HEK293T (cell line): ENCODE data around the gene P2RY1.

Source experiments
- CTCF ChIA-PET: fragments of 350-600 bp; formaldehyde crosslinking; extraction: SDS; loops from one replicate; lab custom pipeline; 2021; ENCODE audit warnings: antibody characterized with exemption, inconsistent platforms; lab: Yijun Ruan, JAX
- POLR2A ChIA-PET: fragments of 350-600 bp; formaldehyde crosslinking; extraction: SDS; loops from one replicate; lab custom pipeline; 2020; ENCODE audit warnings: antibody characterized with exemption, inconsistent platforms; lab: Yijun Ruan, JAX
- DNase-seq: peaks from one replicate; pipeline ENCODE4 v3.0.0; 2012; ENCODE audit warnings: mixed read lengths; ENCODE audit errors: extremely low spot score
- ARNT ChIP-seq: fragments of 450-650 bp; IDR thresholded peaks from 2 replicates; pipeline ENCODE4 v1.6.1; 2017; ENCODE audit warnings: mild to moderate bottlenecking
- BHLHE40 ChIP-seq: fragments of 450-650 bp; IDR thresholded peaks from 2 replicates; pipeline ENCODE4 v1.6.1; 2016; ENCODE audit warnings: mild to moderate bottlenecking, moderate library complexity, borderline replicate concordance
- CTBP1 ChIP-seq: fragments of 450-650 bp; IDR thresholded peaks from 2 replicates; pipeline ENCODE4 v1.6.1; 2016; ENCODE audit warnings: borderline replicate concordance
- ELF4 ChIP-seq: fragments of 450-650 bp; IDR thresholded peaks from 2 replicates; pipeline ENCODE4 v1.6.1; 2017; ENCODE audit warnings: antibody characterized with exemption
- FOXA1 ChIP-seq: fragments of 450-650 bp; IDR thresholded peaks from 2 replicates; pipeline ENCODE4 v1.6.1; 2016; ENCODE audit warnings: mild to moderate bottlenecking
- FOXK2 ChIP-seq: fragments of 450-650 bp; IDR thresholded peaks from 2 replicates; pipeline ENCODE4 v1.6.1; 2016; ENCODE audit warnings: mild to moderate bottlenecking
- FOXM1 ChIP-seq: fragments of 450-650 bp; IDR thresholded peaks from 2 replicates; pipeline ENCODE4 v1.6.1; 2017; ENCODE audit warnings: mild to moderate bottlenecking, borderline replicate concordance
- HDGF ChIP-seq: fragments of 450-650 bp; IDR thresholded peaks from 2 replicates; pipeline ENCODE4 v1.6.1; 2017; ENCODE audit warnings: antibody characterized with exemption, borderline replicate concordance
- L3MBTL2 ChIP-seq: fragments of 450-650 bp; conservative IDR thresholded peaks from 2 replicates; pipeline ENCODE4 v1.6.1; 2016; ENCODE audit warnings: mild to moderate bottlenecking
- LEF1 ChIP-seq: fragments of 450-650 bp; IDR thresholded peaks from 2 replicates; pipeline ENCODE4 v1.6.1; 2017; ENCODE audit warnings: mild to moderate bottlenecking, borderline replicate concordance
- NFRKB ChIP-seq: fragments of 450-650 bp; IDR thresholded peaks from 2 replicates; pipeline ENCODE4 v1.6.1; 2016; ENCODE audit warnings: mild to moderate bottlenecking, moderate library complexity
- PKNOX1 ChIP-seq: fragments of 450-650 bp; IDR thresholded peaks from 2 replicates; pipeline ENCODE4 v1.6.1; 2016
- SP1 ChIP-seq: fragments of 450-650 bp; IDR thresholded peaks from 2 replicates; pipeline ENCODE4 v1.6.1; 2017
- SUZ12 ChIP-seq: fragments of 450-650 bp; IDR thresholded peaks from 2 replicates; pipeline ENCODE4 v1.6.1; 2016; ENCODE audit warnings: mild to moderate bottlenecking
- TARDBP ChIP-seq: fragments of 450-650 bp; IDR thresholded peaks from 2 replicates; pipeline ENCODE4 v1.6.1; 2016
- ZNF384 ChIP-seq: fragments of 450-650 bp; IDR thresholded peaks from 2 replicates; pipeline ENCODE4 v1.6.1; 2016

Gene P2RY1

GRCh38 chr3:152834776-152835600 lies at the start of gene P2RY1:
Gene P2RY1 (plus strand): TSS chr3:152835131. CDS start chr3:152835783, 652 bp downstream.
- DNase-seq: peak; percentile 78
- POLR2A ChIA-PET: interaction anchor here (0.5 to 1.6 kb wide), 5 partner anchors 11 to 555 kb away, joined by 3 to 11 read pairs (median 3); no protein-coding TSS in a partner anchor
- CTCF ChIA-PET: interaction anchor here (0.6 kb wide), 4 partner anchors 9 to 1314 kb away, joined by 3 to 5 read pairs (median 4); no protein-coding TSS in a partner anchor
- 0 out of 2 replicates have a peak, but pooled peaks have one; percentile 30 for TF ChIP-seq CTBP1
- TF ChIP-seq ELF4: peak; percentile 39; the same call in 1 of the 2 replicates
- peak; percentile 91 for TF ChIP-seq L3MBTL2
- no peak for TF ChIP-seq TARDBP

- POLR2A ChIA-PET: no interaction called here
- DNase-seq: no peak
- CTCF ChIA-PET: no interaction called here
- TF ChIP-seq HDGF (no peak), SP1 (no peak), FOXM1 (no peak), TARDBP (no peak), FOXK2 (no peak), LEF1 (no peak), ARNT (no peak), NFRKB (no peak), CTBP1 (no peak), SUZ12 (no peak), FOXA1 (no peak), ZNF384 (no peak), L3MBTL2 (no peak), ELF4 (no peak)
Observed at GRCh38 chr3:152786977-152787681, 47.8 kb upstream of the P2RY1 start.

- POLR2A ChIA-PET: no interaction called here
- CTCF ChIA-PET: no interaction called here
Observed at GRCh38 chr3:152790651-152791387, 44.1 kb upstream of the P2RY1 start.

GRCh38 chr3:152793969-152794368 lies 41.0 kb upstream of the P2RY1 start:
- CTCF ChIA-PET: interaction anchor here (0.6 to 0.8 kb wide), 2 partner anchors 14 to 34 kb away, joined by 3 read pairs; no protein-coding TSS in a partner anchor
- POLR2A ChIA-PET: no interaction called here
- TF ChIP-seq HDGF (no peak), FOXA1 (no peak), L3MBTL2 (no peak), ARNT (no peak), SUZ12 (no peak), SP1 (no peak), TARDBP (no peak), FOXM1 (no peak)
- DNase-seq: no peak

More at GRCh38 chr3:152790651-152791387, 44.1 kb upstream of the P2RY1 start:
- TF ChIP-seq FOXK2: no peak
- no peak for TF ChIP-seq HDGF
- no peak for TF ChIP-seq PKNOX1
- TF ChIP-seq FOXA1: no peak
- no peak for TF ChIP-seq LEF1
- TF ChIP-seq SUZ12: no peak
- TF ChIP-seq SP1: no peak
- no peak for TF ChIP-seq ZNF384
- no peak for DNase-seq

- ChIA-PET POLR2A (no interaction called here), CTCF (no interaction called here)
- no peak for DNase-seq
- TF ChIP-seq CTBP1: no peak
- TF ChIP-seq SP1: no peak
Observed at GRCh38 chr3:152797751-152798432, 37.0 kb upstream of the P2RY1 start.

GRCh38 chr3:152811974-152812760 lies 22.8 kb upstream of the P2RY1 start:
- DNase-seq: no peak
- ChIA-PET CTCF (no interaction called here), POLR2A (no interaction called here)
- TF ChIP-seq HDGF (no peak), LEF1 (no peak), FOXK2 (no peak), ARNT (no peak), SP1 (no peak), FOXM1 (no peak), NFRKB (no peak), TARDBP (no peak), SUZ12 (no peak), FOXA1 (no peak), CTBP1 (no peak), ZNF384 (no peak), BHLHE40 (no peak), ELF4 (no peak), PKNOX1 (no peak), L3MBTL2 (no peak)
